ENCODE measurements around the gene GCAT.

Gene GCAT

GRCh38 chr22:37823134-37823985 is 15.6 kb downstream of the GCAT start, which contains the start of gene GALR3:
Gene GALR3, plus strand, starts transcription at chr22:37823382. Its CDS starts 25 bp downstream, at chr22:37823407.
- DNase-seq: no peak
- Mint-ChIP-seq H3K9me3 (no peaks in the 10 kb centered on the region), H3K4me3 (peak within 1 kb of the TSS; percentile 60), H3K36me3 (ENCODE audit: low read depth) (peaks cover 5% of the 10 kb centered on the region), H3K27me3 (ENCODE audit: low read depth, poor library complexity) (peaks cover 83% of the 10 kb centered on the region), H3K4me1 (peaks cover 37% of the 10 kb centered on the region), H3K27ac (no peak within 1 kb of the TSS)
- no peak for TF ChIP-seq CTCF (IDR thresholded peaks at IDR 0.05)

GRCh38 chr22:37824674-37825641 is 17.2 kb downstream of the GCAT start:
- Mint-ChIP-seq H3K27ac (no peak overlapping the region), H3K4me1 (peaks cover 32% of the 10 kb centered on the region), H3K36me3 (ENCODE audit: low read depth) (peaks cover 11% of the 10 kb centered on the region), H3K27me3 (ENCODE audit: low read depth, poor library complexity) (peaks cover 68% of the 10 kb centered on the region), H3K4me3 (peak overlapping the region; percentile 74), H3K9me3 (no peaks in the 10 kb centered on the region)
- DNase-seq: peak; percentile 55
- no peak for TF ChIP-seq CTCF (IDR thresholded peaks at IDR 0.05)

GRCh38 chr22:37827056-37827455 is 19.3 kb downstream of the GCAT start:
- Mint-ChIP-seq H3K27me3 (ENCODE audit: low read depth, poor library complexity) (peaks cover 47% of the 10 kb centered on the region), H3K4me1 (peaks cover 22% of the 10 kb centered on the region), H3K9me3 (no peaks in the 10 kb centered on the region), H3K27ac (peak overlapping the region; percentile 88), H3K4me3 (no peak overlapping the region), H3K36me3 (ENCODE audit: low read depth) (peaks cover 16% of the 10 kb centered on the region)
- no peak for DNase-seq
- no peak for TF ChIP-seq CTCF (IDR thresholded peaks at IDR 0.05)

GRCh38 chr22:37830093-37830842 is 22.5 kb downstream of the GCAT start:
- Mint-ChIP-seq H3K27me3 (ENCODE audit: low read depth, poor library complexity) (peaks cover 18% of the 10 kb centered on the region), H3K9me3 (no peaks in the 10 kb centered on the region), H3K4me3 (no peak overlapping the region), H3K36me3 (ENCODE audit: low read depth) (peaks cover 25% of the 10 kb centered on the region), H3K27ac (peak overlapping the region; percentile 34), H3K4me1 (peaks cover 7% of the 10 kb centered on the region)
- DNase-seq: no peak
- TF ChIP-seq CTCF (IDR thresholded peaks at IDR 0.05): no peak

- Mint-ChIP-seq H3K9me3 (no peaks in the 10 kb centered on the region), H3K36me3 (ENCODE audit: low read depth) (peaks cover 25% of the 10 kb centered on the region), H3K27ac (no peak overlapping the region), H3K4me1 (peaks cover 7% of the 10 kb centered on the region), H3K27me3 (ENCODE audit: low read depth, poor library complexity) (peaks cover 14% of the 10 kb centered on the region), H3K4me3 (no peak overlapping the region)
- TF ChIP-seq CTCF (IDR thresholded peaks at IDR 0.05): no peak
- DNase-seq: no peak
Observed at GRCh38 chr22:37831472-37831871, 23.7 kb downstream of the GCAT start.
